ENCODE measurements around the gene PRSS33. TPM values are rescaled to one million over a fixed set of nuclear protein-coding genes. Genes with fewer than 3 reads are reported as not detected.

PRSS33 gene, protein sequence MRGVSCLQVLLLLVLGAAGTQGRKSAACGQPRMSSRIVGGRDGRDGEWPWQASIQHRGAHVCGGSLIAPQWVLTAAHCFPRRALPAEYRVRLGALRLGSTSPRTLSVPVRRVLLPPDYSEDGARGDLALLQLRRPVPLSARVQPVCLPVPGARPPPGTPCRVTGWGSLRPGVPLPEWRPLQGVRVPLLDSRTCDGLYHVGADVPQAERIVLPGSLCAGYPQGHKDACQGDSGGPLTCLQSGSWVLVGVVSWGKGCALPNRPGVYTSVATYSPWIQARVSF
- under 1 TPM; 0.18 to 0.46 (median 0.22) TPM for polyA plus RNA-seq (ENCODE audit: insufficient read depth in 1 of 5, insufficient read length in 5 of 5, low replicate concordance in 1 of 5)
- long read RNA-seq, donor 1 = 0 reads
- long read RNA-seq, donor 2 = 0 reads
- long read RNA-seq, donor 3 = 0 reads
- long read RNA-seq, donor 4 = 0 reads
- long read RNA-seq, donor 5 = 0 reads
- long read RNA-seq, donor 6 = 0 reads
- long read RNA-seq, donor 7 = 0 reads
- long read RNA-seq, donor 8 = 0 reads

- DNase-seq = no peak
Measured at GRCh38 chr16:2787406-2787805, at the start of gene PRSS33. PRSS33 (minus strand) TSS chr16:2787560; CDS start chr16:2786547, 1,013 bp downstream.

DNA sequence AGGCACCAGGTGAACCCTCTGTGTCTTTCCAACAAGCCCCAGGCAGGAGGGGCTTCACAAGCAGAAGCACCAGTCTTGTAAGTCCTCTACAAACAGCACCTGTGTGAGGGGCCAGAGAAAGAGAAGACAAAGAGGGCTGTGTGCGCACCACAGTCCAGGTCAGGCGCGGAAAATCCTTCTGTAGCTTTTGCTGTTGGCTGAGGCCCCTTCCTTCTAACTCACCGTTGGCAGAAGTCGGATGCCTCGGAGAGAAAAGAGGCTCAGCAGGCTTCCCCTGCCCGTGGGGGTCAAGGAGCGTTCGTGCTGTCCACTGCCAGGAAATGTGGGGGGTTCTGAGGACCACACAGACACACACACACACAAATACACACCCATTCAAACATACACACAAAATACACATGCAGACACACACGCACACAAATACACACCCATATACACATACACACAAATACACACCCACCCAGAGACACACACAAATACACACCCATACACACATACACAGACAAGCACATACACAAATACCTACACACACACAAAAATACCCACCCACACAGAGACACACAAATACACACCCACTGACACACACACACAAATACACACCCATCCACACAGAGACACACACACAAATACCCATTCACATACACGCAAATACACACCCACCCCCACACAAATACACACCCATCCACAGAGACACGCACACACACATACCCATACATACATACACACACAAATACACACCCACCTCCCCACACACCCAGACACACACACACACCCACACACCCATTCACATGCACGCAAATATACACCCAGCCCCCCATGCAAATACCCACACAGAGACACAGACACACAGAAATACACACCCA is 49.5 kb upstream of the PRSS33 start:
- no peak for DNase-seq

DNA sequence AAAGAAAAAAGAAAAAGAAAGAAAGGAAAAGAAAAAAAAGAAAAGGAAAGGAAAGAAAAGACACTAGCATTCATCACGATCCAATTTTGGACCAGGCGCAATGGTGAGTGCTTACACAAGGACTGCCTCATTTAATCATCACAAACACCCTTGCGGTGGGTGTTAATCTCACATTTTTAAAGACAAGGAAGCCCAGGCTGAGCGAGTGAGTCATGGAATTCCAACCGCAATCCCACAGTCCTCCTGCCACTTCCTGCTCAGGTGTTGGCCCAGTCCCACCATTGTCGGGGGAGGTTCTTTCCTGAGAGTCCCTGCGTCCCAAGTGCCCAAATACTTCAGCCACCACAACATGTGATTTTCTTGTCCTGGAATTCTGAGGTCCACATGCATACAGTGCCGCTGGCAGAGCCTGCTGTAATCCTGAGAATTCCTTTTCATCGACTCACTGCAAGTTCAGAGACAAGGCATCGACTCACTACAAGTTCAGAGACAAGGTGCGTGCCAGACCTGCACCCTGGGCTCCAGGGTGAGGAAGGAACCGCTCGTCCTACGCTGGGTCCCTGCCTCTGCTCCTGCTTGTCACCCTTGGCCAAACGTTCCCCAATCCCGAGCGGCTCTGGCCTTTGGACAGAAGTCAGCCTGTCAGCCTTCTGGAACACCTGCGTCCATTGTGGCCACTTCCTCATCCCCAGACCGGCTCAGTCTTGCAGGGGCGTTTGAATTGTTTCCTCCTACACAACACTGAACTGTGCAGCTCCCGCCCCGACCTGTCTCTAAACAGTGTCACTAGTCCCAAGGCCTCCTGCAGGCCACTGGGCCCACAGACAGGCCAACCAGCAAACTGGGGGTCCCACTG is 48.5 kb upstream of the PRSS33 start:
- DNase-seq = no peak

DNA sequence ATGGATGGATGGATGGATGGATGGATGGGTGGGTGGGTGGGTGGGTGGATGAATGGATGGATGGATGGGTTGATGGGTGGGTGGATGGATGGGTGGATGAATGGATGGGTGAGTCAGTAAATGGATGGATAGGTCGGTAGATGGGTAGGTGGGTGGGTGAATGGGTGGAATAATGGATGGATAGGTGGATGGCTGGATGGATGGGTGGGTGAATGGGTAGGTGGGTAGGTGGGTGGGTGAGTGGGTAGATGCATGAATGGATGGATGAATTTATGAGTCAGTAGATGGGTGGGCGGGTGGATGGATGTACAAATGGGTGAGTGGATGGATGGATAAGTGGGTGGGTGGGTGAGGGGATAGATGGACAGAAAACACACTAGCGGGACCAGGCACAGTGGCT is 47.6 kb upstream of the PRSS33 start:
- DNase-seq = no peak

DNA sequence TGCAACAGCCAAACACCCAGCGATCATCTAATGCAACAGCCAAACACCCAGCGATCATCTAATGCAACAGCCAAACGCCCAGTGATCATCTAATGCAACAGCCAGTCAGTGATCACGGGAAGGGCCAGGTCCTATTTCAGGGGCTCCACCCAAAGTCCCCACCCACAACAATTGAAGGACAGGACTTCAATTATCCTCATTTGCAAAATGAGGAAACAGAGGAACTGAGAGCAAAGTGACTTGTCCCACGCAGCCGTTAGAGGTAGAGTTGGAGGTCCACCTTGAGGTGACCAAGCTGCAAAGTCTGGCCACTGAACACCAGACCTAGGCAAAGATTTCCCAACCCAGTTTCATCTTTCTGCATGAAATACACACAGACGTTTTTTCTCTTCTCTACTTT is 46.4 kb upstream of the PRSS33 start:
- no peak for DNase-seq

DNA sequence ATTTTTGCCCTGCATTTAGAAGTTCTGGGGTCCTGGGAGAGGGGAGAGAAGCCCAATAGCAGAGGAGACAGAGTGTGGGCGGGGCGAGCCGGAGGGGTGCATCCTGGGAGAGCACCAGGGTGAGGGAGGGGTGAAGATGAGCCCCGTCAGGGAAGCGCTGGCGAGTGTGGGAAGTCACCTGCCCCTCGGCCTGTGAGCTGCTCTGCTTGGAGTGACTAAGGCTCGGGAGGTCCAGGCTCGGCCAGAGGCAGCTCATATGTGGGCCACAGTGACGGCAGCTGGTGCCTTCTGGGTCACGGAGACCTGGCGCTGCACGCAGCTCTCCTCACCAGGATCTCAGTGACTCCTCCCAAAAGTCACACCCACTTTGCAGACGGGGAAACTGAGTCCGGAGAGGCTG is 43.8 kb upstream of the PRSS33 start:
- no peak for DNase-seq

GRCh38 chr16:2830355-2830695 is 43.0 kb upstream of the PRSS33 start:
- no peak for DNase-seq

DNA sequence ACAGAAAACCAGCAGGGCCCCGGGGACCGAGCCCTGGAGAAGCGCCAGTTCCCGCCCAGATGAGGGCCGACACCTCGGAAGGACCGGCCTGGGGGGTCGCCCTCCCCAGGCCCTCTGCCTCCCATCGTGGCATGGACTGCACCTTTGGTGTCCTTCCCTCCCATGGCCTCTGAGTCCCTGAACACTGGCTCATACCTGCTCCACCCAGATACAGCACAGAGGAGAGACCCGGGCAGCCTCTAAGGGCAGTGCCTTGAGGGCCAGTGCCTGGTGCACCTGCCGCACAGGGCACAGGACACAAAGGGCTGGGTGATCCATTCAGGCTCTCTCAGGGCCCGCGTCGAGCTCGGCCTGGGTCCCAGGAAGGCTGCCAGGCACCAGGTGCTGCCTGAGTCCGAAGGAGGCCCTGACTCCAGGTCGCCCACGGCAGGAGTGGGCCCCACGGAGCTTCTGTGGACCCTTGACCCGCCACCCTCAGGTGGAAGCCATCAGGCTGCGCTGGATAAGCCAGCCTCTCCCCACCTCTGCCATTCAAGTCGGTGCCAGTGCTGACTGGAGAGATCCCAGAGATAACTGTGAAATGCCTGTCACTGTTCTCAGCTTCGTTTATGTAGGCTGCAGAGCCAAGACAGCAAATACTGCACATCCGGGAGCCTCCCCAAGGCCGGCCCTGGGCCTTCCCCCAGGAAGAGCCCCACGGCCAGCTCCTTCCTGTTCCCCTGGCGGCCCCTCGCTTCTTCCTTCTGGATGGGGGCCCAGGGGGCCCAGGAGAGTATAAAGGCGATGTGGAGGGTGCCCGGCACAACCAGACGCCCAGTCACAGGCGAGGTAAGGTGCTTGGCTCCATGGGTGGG is 42.4 kb upstream of the PRSS33 start, which contains the start of gene ZG16B:
ZG16B (plus strand) TSS at position 803 of the 854 bp plus-strand sequence. CDS start 139 bp downstream, outside the sequence.
- no peak for DNase-seq

- DNase-seq = no peak
Measured at GRCh38 chr16:2828876-2829430, 41.6 kb upstream of the PRSS33 start.

GRCh38 chr16:2828521-2828840 is 41.1 kb upstream of the PRSS33 start:
- DNase-seq = no peak

GRCh38 chr16:2827831-2828520 is 40.6 kb upstream of the PRSS33 start:
- DNase-seq = no peak

GRCh38 chr16:2827374-2827791 is 40.0 kb upstream of the PRSS33 start:
- DNase-seq = no peak

GRCh38 chr16:2826591-2827373 is 39.4 kb upstream of the PRSS33 start:
- DNase-seq = no peak

DNA sequence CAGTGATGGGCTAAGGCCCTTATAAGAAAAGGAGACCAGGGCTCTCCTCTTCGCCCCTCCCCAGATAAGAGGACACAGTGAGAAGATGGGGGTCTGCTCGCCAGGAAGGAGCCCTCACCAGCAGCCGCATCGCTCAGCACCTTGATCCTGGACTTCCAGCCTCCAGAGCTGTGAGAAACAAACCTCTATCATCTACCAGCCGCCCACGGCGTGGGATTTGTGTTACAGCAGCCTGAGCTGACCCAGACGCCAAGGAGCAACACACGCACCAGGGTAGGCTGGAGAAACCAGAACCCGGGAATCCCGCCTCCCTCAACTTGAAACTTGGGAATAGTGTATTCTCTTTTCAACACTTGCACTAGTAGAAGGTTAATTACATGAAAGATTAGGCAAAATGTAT is 38.5 kb upstream of the PRSS33 start:
- no peak for DNase-seq

- DNase-seq = no peak
Measured at GRCh38 chr16:2825049-2825742, 37.8 kb upstream of the PRSS33 start.

DNA sequence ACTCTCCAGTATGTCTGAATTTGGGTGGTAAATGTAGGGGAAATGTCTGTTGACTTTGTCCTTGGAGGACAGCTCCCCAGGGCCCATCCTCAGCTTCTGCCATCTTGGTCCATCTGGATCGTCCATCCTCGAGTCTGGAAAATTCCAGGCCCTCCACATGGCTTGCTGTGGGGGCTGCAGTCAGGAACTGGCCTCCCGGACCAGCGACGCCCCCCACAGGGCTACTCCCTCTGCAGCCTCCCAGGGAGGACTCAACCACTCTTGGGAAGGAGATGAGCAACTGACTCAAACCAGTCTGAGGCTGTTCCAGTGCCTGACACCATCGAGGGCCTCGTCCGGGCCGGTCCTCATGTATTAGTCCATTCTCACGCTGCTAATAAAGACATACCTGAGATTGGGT is 37.3 kb upstream of the PRSS33 start:
- DNase-seq = no peak

DNA sequence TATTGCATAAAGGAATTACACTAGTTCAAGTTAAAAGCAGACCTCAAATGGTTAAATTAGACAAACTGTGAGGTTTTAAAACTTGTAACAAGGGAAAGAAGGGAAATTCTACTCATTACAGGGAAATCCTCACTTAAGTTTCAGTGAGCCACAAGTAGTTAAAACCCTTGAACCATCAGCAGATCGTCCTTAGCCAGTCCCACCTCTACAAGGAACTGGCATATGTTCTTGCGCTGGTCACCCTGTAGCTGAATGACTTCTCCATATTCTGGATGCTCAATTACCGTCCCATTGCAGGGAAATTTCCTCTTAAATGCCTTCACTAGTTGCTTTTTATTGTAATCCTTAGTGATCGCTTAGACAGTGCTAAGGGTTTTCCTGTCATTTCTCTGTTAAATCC is 35.1 kb upstream of the PRSS33 start:
- no peak for DNase-seq

DNA sequence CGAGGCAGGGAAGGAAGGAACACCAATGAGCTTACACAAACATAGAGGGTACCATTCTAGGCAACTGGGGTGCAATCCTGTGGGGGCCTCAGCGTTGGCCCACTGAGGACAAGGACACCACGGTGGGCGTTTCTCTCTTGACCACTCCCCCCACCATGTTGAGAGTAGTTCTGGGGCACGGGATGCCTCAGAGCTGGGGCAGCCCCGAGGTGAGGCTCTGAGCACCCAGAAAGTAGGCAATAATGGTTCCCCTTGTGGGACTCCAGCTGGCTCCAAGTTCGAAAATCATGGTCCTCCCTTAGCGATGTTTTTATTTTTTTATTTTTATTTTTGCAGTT is 34.8 kb upstream of the PRSS33 start:
- no peak for DNase-seq

Measured in right lung (tissue), 10 donors.